GOT3 (cell line): Measurements from ENCODE around the gene PVALEF.
"Not testable (repeated sequence)": the region's sequence is repeated elsewhere in the genome, so short reads cannot be mapped to it uniquely, and the experiment has no call there.

Source experiments
- DNase-seq: peaks from one replicate; lab custom pipeline; 2025; ENCODE audit warnings: mixed read lengths; lab: John Stamatoyannopoulos, UW

PVALEF gene

GRCh38 chr17:81144423-81144781 lies 20.9 kb upstream of the PVALEF start:
- no peak for DNase-seq

GRCh38 chr17:81146208-81146607 lies 19.1 kb upstream of the PVALEF start:
- not testable (repeated sequence) for DNase-seq

GRCh38 chr17:81147701-81148100 lies 17.6 kb upstream of the PVALEF start:
- no peak for DNase-seq

GRCh38 chr17:81148571-81148970 lies 16.7 kb upstream of the PVALEF start:
- DNase-seq, result no peak

- no peak for DNase-seq
Observed at GRCh38 chr17:81148986-81149533, 16.2 kb upstream of the PVALEF start.

GRCh38 chr17:81150377-81151077 lies 14.8 kb upstream of the PVALEF start:
- DNase-seq, result no peak

GRCh38 chr17:81151278-81151677 lies 14.0 kb upstream of the PVALEF start:
- DNase-seq, result no peak

- no peak for DNase-seq
Observed at GRCh38 chr17:81152288-81152828, 12.9 kb upstream of the PVALEF start.

- no peak for DNase-seq
Observed at GRCh38 chr17:81153340-81153803, 11.9 kb upstream of the PVALEF start.

GRCh38 chr17:81154016-81154415 lies 11.3 kb upstream of the PVALEF start:
- not testable (repeated sequence) for DNase-seq

GRCh38 chr17:81154961-81155360 lies 10.3 kb upstream of the PVALEF start:
- DNase-seq, result no peak

- no peak for DNase-seq
Observed at GRCh38 chr17:81156866-81157805, 8.2 kb upstream of the PVALEF start.

GRCh38 chr17:81157848-81158687 lies 7.2 kb upstream of the PVALEF start:
- no peak for DNase-seq

GRCh38 chr17:81158688-81159590 lies 6.4 kb upstream of the PVALEF start:
- DNase-seq, result no peak

- no peak for DNase-seq
Observed at GRCh38 chr17:81159611-81160265, 5.6 kb upstream of the PVALEF start.

- DNase-seq, result no peak
Observed at GRCh38 chr17:81160306-81160705, 5.0 kb upstream of the PVALEF start.

GRCh38 chr17:81160747-81161453 lies 4.4 kb upstream of the PVALEF start:
- no peak for DNase-seq

- DNase-seq, result no peak
Observed at GRCh38 chr17:81161536-81161935, 3.8 kb upstream of the PVALEF start.

GRCh38 chr17:81161972-81162371 lies 3.3 kb upstream of the PVALEF start:
- no peak for DNase-seq
